NCI-H226 (cell line): ENCODE data around the gene ZNF662.
"Not testable (repeated sequence)": the region's sequence is repeated elsewhere in the genome, so short reads cannot be mapped to it uniquely, and the experiment has no call there.

Experiments used
- DNase-seq: peaks from one replicate; pipeline ENCODE4 v3.0.0-alpha.2; 2015

The ZNF662 gene

DNA sequence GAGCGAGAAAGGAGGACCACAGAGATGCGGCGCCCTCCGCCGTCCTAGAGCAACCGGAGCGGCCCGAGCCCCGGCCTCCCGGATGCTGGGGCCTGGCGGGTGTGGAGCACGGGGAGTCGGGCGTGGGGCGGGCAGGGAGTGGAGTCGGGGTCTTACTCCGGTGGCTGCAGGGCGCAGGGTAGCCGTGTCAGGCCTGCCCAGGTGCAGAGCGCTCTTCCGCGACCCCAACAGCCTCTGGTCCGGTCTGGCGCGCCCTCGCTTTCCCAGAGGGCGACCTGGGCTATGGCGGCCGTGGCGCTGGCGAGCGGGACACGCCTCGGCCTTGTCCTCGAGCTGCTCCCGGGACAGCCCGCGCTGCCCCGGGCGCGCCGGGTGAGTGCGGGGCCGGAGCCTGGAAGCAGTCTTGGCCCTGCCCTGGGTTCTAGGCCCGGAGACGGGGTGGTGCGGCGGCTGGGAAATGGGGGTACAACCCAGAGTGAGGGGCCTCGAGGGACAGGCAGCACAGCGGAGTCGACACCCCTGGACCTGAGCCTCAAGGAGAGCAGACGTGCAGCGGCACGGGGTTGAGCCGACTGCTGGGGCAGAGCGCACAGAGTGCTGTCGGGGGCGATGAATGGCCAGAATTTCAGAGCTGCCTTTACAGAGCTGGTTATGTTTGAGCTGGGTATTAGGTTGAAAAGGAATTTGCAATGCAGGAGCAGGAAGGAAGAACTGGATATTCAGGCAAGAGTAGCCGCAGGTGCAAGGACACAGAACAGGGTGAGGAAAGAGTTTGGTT is at the start of gene ZNF662:
ZNF662 (plus strand) TSS at position 73 of the 778 bp plus-strand sequence. CDS start 1,973 bp downstream, outside the sequence.
- no peak for DNase-seq

- no peak for DNase-seq
Measured at GRCh38 chr3:42856544-42856943, 49.4 kb upstream of the ZNF662 start.

DNA sequence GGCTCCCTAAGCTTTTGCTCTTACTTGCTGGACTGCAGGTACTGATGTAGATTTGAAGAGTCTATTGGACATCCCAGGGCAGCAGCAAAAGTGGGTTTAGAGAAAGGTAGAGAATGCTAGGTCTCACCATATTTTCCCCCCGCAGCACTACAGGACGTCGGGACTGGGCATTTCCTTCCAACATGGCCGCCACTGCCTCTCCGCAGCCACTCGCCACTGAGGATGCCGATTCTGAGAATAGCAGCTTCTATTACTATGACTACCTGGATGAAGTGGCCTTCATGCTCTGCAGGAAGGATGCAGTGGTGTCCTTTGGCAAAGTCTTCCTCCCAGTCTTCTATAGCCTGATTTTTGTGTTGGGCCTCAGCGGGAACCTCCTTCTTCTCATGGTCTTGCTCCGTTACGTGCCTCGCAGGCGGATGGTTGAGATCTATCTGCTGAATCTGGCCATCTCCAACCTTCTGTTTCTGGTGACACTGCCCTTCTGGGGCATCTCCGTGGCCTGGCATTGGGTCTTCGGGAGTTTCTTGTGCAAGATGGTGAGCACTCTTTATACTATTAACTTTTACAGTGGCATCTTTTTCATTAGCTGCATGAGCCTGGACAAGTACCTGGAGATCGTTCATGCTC is 41.5 kb upstream of the ZNF662 start:
- DNase-seq, result no peak

- no peak for DNase-seq
Measured at GRCh38 chr3:42865256-42865655, 40.7 kb upstream of the ZNF662 start.

DNA sequence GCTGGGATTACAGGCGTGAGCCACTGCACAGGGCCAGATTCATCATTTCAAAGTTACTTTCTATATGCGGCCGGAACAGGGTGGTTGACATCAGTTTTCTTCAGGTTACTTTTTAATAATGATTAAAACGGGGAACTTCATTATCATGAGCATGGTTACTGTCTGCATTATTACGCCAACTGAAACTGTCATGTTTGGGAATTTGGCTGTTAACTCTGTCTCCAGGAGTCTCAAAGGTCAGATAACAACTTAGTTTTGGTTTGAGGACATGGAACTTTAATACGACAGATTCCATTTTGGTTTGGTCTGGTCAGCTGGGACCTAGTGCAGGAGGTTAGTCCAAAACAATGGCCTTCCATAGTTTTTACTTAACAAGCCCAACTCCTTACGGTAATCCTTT is 38.8 kb upstream of the ZNF662 start:
- no peak for DNase-seq

- no peak for DNase-seq
Measured at GRCh38 chr3:42868841-42869240, 37.1 kb upstream of the ZNF662 start.

DNA sequence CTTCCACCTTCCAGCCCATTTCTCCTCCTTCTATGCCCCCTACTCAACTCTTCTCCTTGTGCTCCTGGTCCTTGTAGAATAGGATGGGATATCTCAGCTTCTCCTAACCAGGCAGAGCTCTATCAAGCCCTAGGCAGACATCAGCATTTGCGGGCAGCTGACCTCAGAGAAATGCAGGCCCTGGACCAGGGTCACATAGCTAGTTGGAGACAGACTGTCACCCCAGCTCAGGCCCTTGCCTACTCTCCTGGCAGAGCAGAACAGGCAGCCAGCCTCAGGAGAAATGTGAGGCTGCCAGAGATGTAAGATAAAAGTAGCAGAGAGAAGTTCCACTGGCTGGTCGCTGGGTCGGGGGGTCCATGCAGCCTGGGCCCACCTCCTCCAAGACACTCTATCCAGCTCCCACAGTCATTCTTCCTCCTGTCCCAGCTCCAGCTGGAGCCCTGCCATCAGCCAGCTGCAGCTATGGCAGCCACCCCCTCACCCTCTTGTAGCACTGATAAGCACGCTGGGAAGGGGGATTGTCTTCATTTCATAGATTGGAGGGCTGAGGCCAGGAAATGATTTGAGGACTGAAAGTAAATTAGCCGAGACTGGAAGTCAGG is 34.2 kb upstream of the ZNF662 start:
- no peak for DNase-seq

DNA sequence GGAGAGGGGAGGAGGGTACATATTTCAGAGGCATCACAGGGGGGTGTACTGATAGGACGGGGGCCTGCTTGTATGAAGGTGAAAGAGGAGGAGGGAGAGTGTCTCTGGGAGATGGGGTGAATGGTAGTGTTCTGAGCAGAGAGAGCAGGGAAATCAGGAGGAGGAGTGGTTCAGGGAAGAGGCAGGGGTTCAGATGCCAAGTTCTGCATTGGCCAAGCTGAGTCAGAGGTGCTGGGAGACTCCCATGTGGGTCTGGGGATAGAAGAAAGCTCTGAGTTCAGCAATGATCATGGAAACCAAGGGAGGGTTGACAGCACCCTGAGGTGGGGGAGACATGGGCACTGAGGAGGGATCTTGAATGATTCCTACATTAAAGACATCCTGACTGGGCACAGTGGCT is 33.2 kb upstream of the ZNF662 start:
- DNase-seq, result no peak

GRCh38 chr3:42873221-42873982 is 32.5 kb upstream of the ZNF662 start:
- DNase-seq, result no peak

GRCh38 chr3:42874749-42875148 is 31.2 kb upstream of the ZNF662 start:
- no peak for DNase-seq

GRCh38 chr3:42875325-42876151 is 30.4 kb upstream of the ZNF662 start, which contains the start of gene CYP8B1:
CYP8B1 (minus strand) TSS chr3:42875879; CDS start chr3:42875816, 63 bp downstream.
- DNase-seq, result no peak

DNA sequence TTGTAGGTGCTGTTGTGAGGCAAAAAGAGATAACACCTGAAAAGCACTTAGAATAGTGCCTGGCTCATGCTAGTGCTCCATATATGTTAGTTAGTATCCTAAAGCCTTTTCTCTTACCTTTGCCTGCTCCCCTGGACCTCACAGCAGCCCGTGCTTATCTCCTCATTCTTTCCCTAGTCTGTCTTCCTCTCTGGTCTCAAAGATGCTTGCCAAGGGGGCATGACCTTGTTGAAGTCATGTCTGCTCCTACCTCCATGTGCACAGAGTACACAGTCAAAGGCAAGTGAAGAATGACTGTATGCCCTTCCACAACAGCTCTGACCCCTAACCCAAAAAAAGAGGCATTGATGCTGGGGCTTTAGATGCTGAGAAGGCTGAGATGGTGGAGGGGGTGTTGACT is 29.5 kb upstream of the ZNF662 start:
- no peak for DNase-seq

GRCh38 chr3:42876940-42877720 is 28.8 kb upstream of the ZNF662 start:
- no peak for DNase-seq

- DNase-seq, result no peak
Measured at GRCh38 chr3:42877881-42878280, 28.1 kb upstream of the ZNF662 start.

DNA sequence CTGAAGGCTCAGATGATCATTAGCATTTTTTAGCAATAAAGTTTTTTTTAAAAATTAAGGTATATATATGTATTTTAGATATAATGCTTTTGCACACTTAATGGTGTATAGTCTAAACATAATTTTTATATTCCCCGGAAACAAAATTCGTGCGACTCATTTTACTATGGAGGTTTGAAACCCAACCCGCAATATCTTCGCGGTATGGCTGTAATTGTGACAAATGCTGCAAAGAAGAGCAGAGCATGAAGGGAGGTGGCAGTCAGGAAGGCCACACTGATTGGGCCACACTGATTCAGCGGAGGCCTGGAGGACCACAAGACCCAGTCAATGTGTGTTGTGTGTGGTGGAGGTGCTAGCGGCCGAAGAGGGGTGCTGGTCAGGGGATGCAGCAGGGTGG is 25.8 kb upstream of the ZNF662 start:
- no peak for DNase-seq

GRCh38 chr3:42880601-42881451 is 25.1 kb upstream of the ZNF662 start:
- DNase-seq, result peak; percentile 64

DNA sequence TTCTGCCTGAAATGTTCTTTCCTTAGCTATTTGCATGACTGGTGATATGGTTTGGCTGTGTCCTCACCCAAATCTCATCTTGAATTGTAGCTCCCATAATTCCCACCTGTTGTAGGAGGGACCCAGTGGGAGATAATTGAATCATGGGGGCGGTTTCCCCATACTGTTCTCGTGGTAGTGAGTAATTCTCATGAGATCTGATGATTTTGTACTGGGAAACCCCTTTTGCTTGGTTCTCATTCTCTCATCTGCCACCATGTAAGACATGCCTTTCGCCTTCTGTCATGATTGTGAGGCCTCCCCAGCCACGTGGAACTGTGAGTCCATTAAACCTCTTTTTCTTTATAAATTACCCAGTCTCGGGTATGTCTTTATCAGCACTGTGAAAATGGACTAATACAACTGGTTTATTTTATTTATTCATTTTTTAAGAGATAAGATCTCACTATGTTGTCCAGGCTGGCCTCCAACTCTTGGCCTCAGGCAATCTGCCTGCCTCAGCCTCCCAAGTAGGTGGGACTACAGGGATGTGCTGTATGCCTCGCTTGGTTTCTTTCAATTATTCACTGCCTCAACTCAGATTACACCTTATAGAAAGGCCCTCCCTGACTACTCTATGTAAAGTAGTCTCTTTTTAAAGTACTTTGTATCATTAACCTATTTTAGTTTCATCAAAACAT is 22.6 kb upstream of the ZNF662 start:
- not testable (repeated sequence) for DNase-seq

DNA sequence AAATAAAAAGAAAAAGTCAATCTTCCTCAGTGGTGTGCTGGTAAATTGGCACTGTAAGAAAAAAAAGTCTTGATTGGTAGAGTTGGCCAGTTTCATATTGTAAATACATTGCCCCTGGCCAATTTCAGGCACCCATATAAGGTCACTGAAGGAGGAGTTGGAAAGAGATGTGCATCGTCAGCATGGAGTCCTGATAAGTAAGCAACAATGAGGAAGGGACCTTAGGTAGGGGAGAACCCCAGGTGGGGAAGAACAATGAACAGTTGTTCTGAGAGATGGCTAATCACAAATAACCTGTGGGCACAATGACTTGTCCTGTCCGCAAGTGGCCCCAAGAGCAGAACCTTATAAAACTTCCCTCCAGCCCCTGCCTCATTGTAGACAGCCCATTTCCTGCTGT is 21.6 kb upstream of the ZNF662 start:
- DNase-seq, result no peak

GRCh38 chr3:42886294-42886822 is 19.6 kb upstream of the ZNF662 start:
- no peak for DNase-seq

- DNase-seq, result no peak
Measured at GRCh38 chr3:42887084-42887483, 18.9 kb upstream of the ZNF662 start.
